GM06990 (cell line): ENCODE data around the gene INSL3.
A peak's percentile ranks its signal among the peaks of the same experiment; 100 is the strongest.

Experiments
- DNase-seq: peaks from one replicate; pipeline ENCODE4 v3.0.0-alpha.2; 2011; ENCODE audit not compliant: insufficient read length; ENCODE audit errors: extremely low read depth
- H3K27me3 ChIP-seq: replicated peaks from 2 replicates; pipeline ENCODE4 v1.6.0; 2011; ENCODE audit warnings: low read length; ENCODE audit not compliant: control insufficient read depth, insufficient read depth
- H3K36me3 ChIP-seq: 2 replicates; pipeline ENCODE4 v1.5.1; 2011; ENCODE audit warnings: low read length; ENCODE audit not compliant: control insufficient read depth, insufficient read depth
- H3K4me3 ChIP-seq: replicated peaks from 2 replicates; pipeline ENCODE4 v1.5.1; 2011; ENCODE audit warnings: low read depth, mild to moderate bottlenecking, control low read depth, low read length
- CTCF ChIP-seq: IDR thresholded peaks from 2 replicates; pipeline ENCODE4 v1.5.1; 2011; ENCODE audit warnings: low read length, control low read depth, mild to moderate bottlenecking, inconsistent platforms; ENCODE audit not compliant: insufficient read depth, poor library complexity, severe bottlenecking

Gene INSL3

GRCh38 chr19:17860331-17860992, 39.1 kb upstream of the INSL3 start:
- Histone ChIP-seq H3K36me3 (peaks cover 36% of the 10 kb centered on the region), H3K4me3 (peak overlapping the region; percentile 98), H3K27me3 (no peaks in the 10 kb centered on the region)
- DNase-seq, result no peak
- no peak for TF ChIP-seq CTCF

- TF ChIP-seq CTCF, result peak; percentile 95
- Histone ChIP-seq H3K27me3 (no peaks in the 10 kb centered on the region), H3K4me3 (peak within 1 kb of the TSS; percentile 98), H3K36me3 (peaks cover 36% of the 10 kb centered on the region)
- peak; percentile 100 for DNase-seq
Observed at GRCh38 chr19:17859533-17860330, 38.4 kb upstream of the INSL3 start, which contains the start of gene RPL18A. Gene RPL18A (plus strand): TSS chr19:17859910. CDS start chr19:17859957, 47 bp downstream.

- no peaks in the 10 kb centered on the region for H3K36me3 ChIP-seq
- H3K4me3 ChIP-seq, result no peak overlapping the region
- peak; percentile 81 for DNase-seq
- H3K27me3 ChIP-seq, result no peaks in the 10 kb centered on the region
- peak; percentile 96 for TF ChIP-seq CTCF
Observed at GRCh38 chr19:17855280-17856152, 34.2 kb upstream of the INSL3 start.

- no peaks in the 10 kb centered on the region for H3K27me3 ChIP-seq
- TF ChIP-seq CTCF, result no peak
- no peaks in the 10 kb centered on the region for H3K36me3 ChIP-seq
- no peak for DNase-seq
- no peak overlapping the region for H3K4me3 ChIP-seq
Observed at GRCh38 chr19:17854061-17854460, 32.7 kb upstream of the INSL3 start.

GRCh38 chr19:17848595-17849292, 27.4 kb upstream of the INSL3 start:
- Histone ChIP-seq H3K4me3 (no peak overlapping the region), H3K36me3 (peaks cover 5% of the 10 kb centered on the region), H3K27me3 (no peaks in the 10 kb centered on the region)
- no peak for DNase-seq
- TF ChIP-seq CTCF, result no peak
